HEK293 (cell line): ENCODE data around the gene N4BP2L2.

ENCODE experiments used
- EGR2 ChIP-seq: fragments of 450-650 bp; formaldehyde crosslinking; IDR thresholded peaks from 2 replicates; pipeline ENCODE4 v1.5.1; 2016; ENCODE audit warnings: low read depth, missing biosample characterization, missing genetic modification characterization
- GFI1B ChIP-seq: fragments of 450-650 bp; formaldehyde crosslinking; IDR thresholded peaks from 2 replicates; pipeline ENCODE4 v1.5.1; 2016; ENCODE audit warnings: missing biosample characterization, missing genetic modification characterization
- GLIS1 ChIP-seq: fragments of 450-650 bp; formaldehyde crosslinking; IDR thresholded peaks from 2 replicates; pipeline ENCODE4 v1.5.1; 2016; ENCODE audit warnings: missing biosample characterization, missing genetic modification characterization
- KLF1 ChIP-seq: fragments of 450-650 bp; formaldehyde crosslinking; IDR thresholded peaks from 2 replicates; pipeline ENCODE4 v1.5.1; 2016; ENCODE audit warnings: missing biosample characterization, missing genetic modification characterization
- KLF16 ChIP-seq: fragments of 450-650 bp; formaldehyde crosslinking; IDR thresholded peaks from 2 replicates; pipeline ENCODE4 v1.5.1; 2017; ENCODE audit warnings: missing biosample characterization, missing genetic modification characterization
- KLF8 ChIP-seq: fragments of 450-650 bp; formaldehyde crosslinking; IDR thresholded peaks from 2 replicates; pipeline ENCODE4 v1.5.1; 2016; ENCODE audit warnings: missing biosample characterization, missing genetic modification characterization
- OVOL3 ChIP-seq: fragments of 450-650 bp; formaldehyde crosslinking; IDR thresholded peaks from 2 replicates; pipeline ENCODE4 v1.5.1; 2016; ENCODE audit warnings: missing biosample characterization, missing genetic modification characterization
- PRDM1 ChIP-seq: fragments of 450-650 bp; formaldehyde crosslinking; IDR thresholded peaks from 2 replicates; pipeline ENCODE4; 2016; ENCODE audit warnings: missing biosample characterization, missing genetic modification characterization
- REPIN1 ChIP-seq: fragments of 450-650 bp; formaldehyde crosslinking; IDR thresholded peaks from 2 replicates; pipeline ENCODE4 v1.5.1; 2017; ENCODE audit warnings: missing biosample characterization, missing genetic modification characterization, low read depth
- SP3 ChIP-seq: fragments of 450-650 bp; formaldehyde crosslinking; IDR thresholded peaks from 2 replicates; pipeline ENCODE4 v1.5.1; 2016; ENCODE audit warnings: missing biosample characterization, missing genetic modification characterization
- WT1 ChIP-seq: fragments of 450-650 bp; formaldehyde crosslinking; IDR thresholded peaks from 2 replicates; pipeline ENCODE4 v1.5.1; 2016; ENCODE audit warnings: missing biosample characterization, missing genetic modification characterization
- ZBTB7A ChIP-seq: fragments of 450-650 bp; formaldehyde crosslinking; IDR thresholded peaks from 2 replicates; pipeline ENCODE4 v1.5.1; 2016; ENCODE audit warnings: low read depth, missing biosample characterization, missing genetic modification characterization
- ZFP3 ChIP-seq: fragments of 450-650 bp; formaldehyde crosslinking; IDR thresholded peaks from 2 replicates; pipeline ENCODE4 v1.5.1; 2016; ENCODE audit warnings: low read depth, missing biosample characterization, missing genetic modification characterization
- ZNF239 ChIP-seq: fragments of 450-650 bp; formaldehyde crosslinking; IDR thresholded peaks from 2 replicates; pipeline ENCODE4 v1.5.1; 2016; ENCODE audit warnings: missing biosample characterization, missing genetic modification characterization
- ZNF391 ChIP-seq: fragments of 450-650 bp; formaldehyde crosslinking; IDR thresholded peaks from 2 replicates; pipeline ENCODE4 v1.5.1; 2016; ENCODE audit warnings: low read depth, missing biosample characterization, missing genetic modification characterization, borderline replicate concordance
- ZNF48 ChIP-seq: fragments of 450-650 bp; formaldehyde crosslinking; IDR thresholded peaks from 2 replicates; pipeline ENCODE4 v1.5.1; 2016; ENCODE audit warnings: missing biosample characterization, missing genetic modification characterization
- ZNF626 ChIP-seq: fragments of 450-650 bp; sonication (Bioruptor Pico); formaldehyde crosslinking; IDR thresholded peaks from 2 replicates; pipeline ENCODE4 v1.5.1; 2018; ENCODE audit warnings: missing biosample characterization, missing genetic modification characterization, inconsistent platforms
- ZNF629 ChIP-seq: fragments of 450-650 bp; formaldehyde crosslinking; IDR thresholded peaks from 2 replicates; pipeline ENCODE4 v1.5.1; 2017; ENCODE audit warnings: missing biosample characterization, missing genetic modification characterization
- ZNF660 ChIP-seq: fragments of 450-650 bp; IDR thresholded peaks from 2 replicates; pipeline ENCODE4 v1.5.1; 2018; ENCODE audit warnings: missing biosample characterization, mild to moderate bottlenecking, missing genetic modification characterization
- ZNF777 ChIP-seq: fragments of 450-650 bp; formaldehyde crosslinking; IDR thresholded peaks from 2 replicates; pipeline ENCODE4 v1.5.1; 2017; ENCODE audit warnings: missing biosample characterization, missing genetic modification characterization, borderline replicate concordance
- ZSCAN23 ChIP-seq: fragments of 450-650 bp; formaldehyde crosslinking; IDR thresholded peaks from 2 replicates; pipeline ENCODE4 v1.5.1; 2016; ENCODE audit warnings: missing biosample characterization, missing genetic modification characterization
- TF ChIP-seq, protein P1 (sequence below): fragments of 450-650 bp; formaldehyde crosslinking; IDR thresholded peaks from 2 replicates; pipeline ENCODE4 v1.5.1; 2016; ENCODE audit warnings: missing biosample characterization, missing genetic modification characterization, borderline replicate concordance
- TF ChIP-seq, protein P2 (sequence below): fragments of 450-650 bp; formaldehyde crosslinking; IDR thresholded peaks from 2 replicates; pipeline ENCODE4 v1.5.1; 2016; ENCODE audit warnings: missing biosample characterization, missing genetic modification characterization
- TF ChIP-seq, protein P3 (sequence below): fragments of 450-650 bp; formaldehyde crosslinking; IDR thresholded peaks from 2 replicates; pipeline ENCODE4 v1.5.1; 2016; ENCODE audit warnings: missing biosample characterization, missing genetic modification characterization
- TF ChIP-seq, protein P4 (sequence below): fragments of 450-650 bp; formaldehyde crosslinking; IDR thresholded peaks from 2 replicates; pipeline ENCODE4 v1.5.1; 2017; ENCODE audit warnings: missing biosample characterization, missing genetic modification characterization
- TF ChIP-seq, protein P5 (sequence below): fragments of 450-650 bp; formaldehyde crosslinking; optimal IDR thresholded peaks from 2 replicates; pipeline ENCODE3; 2016; ENCODE audit warnings: missing biosample characterization, mild to moderate bottlenecking, missing genetic modification characterization

The N4BP2L2 gene

DNA sequence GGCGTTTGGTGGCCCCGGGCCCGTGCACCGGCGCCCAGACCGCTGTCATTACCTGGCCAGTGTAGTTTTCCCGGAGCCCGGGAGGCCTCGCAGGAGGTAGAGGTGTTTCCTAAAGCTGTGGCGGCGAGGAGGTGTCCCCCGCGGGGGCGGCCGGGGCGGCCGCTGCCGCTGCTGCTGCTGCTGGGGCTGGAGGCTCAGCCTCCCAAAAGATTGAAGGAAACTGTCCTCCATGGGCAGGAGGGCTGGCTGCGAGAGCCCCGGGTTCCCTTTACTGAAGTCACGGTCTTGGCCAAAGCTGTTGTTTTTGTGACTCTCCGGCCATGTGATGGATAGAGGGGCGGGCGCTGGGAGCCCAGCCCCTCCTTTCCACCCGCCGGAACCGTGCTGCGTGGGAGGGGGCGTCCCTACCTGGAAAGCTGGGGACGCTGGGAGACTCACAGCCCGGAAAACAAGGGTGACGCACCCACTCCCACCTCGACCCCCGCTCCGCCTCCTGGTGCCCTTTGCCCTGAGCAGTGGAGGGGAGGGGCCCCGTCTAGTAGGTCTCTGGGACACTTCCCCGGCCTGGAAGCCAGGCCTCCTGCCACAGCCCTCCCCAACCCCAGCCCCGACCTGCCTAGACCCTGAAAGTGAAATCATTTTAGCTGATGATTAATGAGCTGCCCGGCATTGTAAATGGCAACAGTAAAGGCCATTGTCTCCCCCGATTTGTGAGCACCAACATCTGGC is 110.6 kb downstream of the N4BP2L2 start, which contains the start of gene N4BP2L1 (continued):
- TF ChIP-seq, protein P1, sequence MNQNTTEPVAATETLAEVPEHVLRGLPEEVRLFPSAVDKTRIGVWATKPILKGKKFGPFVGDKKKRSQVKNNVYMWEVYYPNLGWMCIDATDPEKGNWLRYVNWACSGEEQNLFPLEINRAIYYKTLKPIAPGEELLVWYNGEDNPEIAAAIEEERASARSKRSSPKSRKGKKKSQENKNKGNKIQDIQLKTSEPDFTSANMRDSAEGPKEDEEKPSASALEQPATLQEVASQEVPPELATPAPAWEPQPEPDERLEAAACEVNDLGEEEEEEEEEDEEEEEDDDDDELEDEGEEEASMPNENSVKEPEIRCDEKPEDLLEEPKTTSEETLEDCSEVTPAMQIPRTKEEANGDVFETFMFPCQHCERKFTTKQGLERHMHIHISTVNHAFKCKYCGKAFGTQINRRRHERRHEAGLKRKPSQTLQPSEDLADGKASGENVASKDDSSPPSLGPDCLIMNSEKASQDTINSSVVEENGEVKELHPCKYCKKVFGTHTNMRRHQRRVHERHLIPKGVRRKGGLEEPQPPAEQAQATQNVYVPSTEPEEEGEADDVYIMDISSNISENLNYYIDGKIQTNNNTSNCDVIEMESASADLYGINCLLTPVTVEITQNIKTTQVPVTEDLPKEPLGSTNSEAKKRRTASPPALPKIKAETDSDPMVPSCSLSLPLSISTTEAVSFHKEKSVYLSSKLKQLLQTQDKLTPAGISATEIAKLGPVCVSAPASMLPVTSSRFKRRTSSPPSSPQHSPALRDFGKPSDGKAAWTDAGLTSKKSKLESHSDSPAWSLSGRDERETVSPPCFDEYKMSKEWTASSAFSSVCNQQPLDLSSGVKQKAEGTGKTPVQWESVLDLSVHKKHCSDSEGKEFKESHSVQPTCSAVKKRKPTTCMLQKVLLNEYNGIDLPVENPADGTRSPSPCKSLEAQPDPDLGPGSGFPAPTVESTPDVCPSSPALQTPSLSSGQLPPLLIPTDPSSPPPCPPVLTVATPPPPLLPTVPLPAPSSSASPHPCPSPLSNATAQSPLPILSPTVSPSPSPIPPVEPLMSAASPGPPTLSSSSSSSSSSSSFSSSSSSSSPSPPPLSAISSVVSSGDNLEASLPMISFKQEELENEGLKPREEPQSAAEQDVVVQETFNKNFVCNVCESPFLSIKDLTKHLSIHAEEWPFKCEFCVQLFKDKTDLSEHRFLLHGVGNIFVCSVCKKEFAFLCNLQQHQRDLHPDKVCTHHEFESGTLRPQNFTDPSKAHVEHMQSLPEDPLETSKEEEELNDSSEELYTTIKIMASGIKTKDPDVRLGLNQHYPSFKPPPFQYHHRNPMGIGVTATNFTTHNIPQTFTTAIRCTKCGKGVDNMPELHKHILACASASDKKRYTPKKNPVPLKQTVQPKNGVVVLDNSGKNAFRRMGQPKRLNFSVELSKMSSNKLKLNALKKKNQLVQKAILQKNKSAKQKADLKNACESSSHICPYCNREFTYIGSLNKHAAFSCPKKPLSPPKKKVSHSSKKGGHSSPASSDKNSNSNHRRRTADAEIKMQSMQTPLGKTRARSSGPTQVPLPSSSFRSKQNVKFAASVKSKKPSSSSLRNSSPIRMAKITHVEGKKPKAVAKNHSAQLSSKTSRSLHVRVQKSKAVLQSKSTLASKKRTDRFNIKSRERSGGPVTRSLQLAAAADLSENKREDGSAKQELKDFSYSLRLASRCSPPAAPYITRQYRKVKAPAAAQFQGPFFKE (tag by site-specific recombination) = no peak
- TF ChIP-seq REPIN1 (tag by site-specific recombination) = no peak
- TF ChIP-seq ZBTB7A (tag by site-specific recombination) = no peak
- no peak for TF ChIP-seq PRDM1
- no peak for TF ChIP-seq ZNF48 (tag by site-specific recombination)
- no peak for TF ChIP-seq OVOL3 (tag by site-specific recombination)
- TF ChIP-seq KLF8 = peak; percentile 55; the same call in 1 of the 2 replicates
- TF ChIP-seq ZNF626 = no peak
- TF ChIP-seq, protein P2, sequence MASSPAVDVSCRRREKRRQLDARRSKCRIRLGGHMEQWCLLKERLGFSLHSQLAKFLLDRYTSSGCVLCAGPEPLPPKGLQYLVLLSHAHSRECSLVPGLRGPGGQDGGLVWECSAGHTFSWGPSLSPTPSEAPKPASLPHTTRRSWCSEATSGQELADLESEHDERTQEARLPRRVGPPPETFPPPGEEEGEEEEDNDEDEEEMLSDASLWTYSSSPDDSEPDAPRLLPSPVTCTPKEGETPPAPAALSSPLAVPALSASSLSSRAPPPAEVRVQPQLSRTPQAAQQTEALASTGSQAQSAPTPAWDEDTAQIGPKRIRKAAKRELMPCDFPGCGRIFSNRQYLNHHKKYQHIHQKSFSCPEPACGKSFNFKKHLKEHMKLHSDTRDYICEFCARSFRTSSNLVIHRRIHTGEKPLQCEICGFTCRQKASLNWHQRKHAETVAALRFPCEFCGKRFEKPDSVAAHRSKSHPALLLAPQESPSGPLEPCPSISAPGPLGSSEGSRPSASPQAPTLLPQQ (tag by site-specific recombination) = peak; percentile 26; the same call in 1 of the 2 replicates
- TF ChIP-seq, protein P3, sequence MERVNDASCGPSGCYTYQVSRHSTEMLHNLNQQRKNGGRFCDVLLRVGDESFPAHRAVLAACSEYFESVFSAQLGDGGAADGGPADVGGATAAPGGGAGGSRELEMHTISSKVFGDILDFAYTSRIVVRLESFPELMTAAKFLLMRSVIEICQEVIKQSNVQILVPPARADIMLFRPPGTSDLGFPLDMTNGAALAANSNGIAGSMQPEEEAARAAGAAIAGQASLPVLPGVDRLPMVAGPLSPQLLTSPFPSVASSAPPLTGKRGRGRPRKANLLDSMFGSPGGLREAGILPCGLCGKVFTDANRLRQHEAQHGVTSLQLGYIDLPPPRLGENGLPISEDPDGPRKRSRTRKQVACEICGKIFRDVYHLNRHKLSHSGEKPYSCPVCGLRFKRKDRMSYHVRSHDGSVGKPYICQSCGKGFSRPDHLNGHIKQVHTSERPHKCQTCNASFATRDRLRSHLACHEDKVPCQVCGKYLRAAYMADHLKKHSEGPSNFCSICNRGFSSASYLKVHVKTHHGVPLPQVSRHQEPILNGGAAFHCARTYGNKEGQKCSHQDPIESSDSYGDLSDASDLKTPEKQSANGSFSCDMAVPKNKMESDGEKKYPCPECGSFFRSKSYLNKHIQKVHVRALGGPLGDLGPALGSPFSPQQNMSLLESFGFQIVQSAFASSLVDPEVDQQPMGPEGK = peak; percentile 88
- peak; percentile 39; the same call in 1 of the 2 replicates for TF ChIP-seq ZNF629
- no peak for TF ChIP-seq ZNF660 (tag by site-specific recombination)
- TF ChIP-seq, protein P4, sequence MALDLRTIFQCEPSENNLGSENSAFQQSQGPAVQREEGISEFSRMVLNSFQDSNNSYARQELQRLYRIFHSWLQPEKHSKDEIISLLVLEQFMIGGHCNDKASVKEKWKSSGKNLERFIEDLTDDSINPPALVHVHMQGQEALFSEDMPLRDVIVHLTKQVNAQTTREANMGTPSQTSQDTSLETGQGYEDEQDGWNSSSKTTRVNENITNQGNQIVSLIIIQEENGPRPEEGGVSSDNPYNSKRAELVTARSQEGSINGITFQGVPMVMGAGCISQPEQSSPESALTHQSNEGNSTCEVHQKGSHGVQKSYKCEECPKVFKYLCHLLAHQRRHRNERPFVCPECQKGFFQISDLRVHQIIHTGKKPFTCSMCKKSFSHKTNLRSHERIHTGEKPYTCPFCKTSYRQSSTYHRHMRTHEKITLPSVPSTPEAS (tag by site-specific recombination) = no peak
- peak; percentile 93 for TF ChIP-seq SP3
- TF ChIP-seq ZNF391 (tag by site-specific recombination) = no peak
- peak; percentile 34; the same call in 1 of the 2 replicates for TF ChIP-seq KLF1 (tag by site-specific recombination)
- TF ChIP-seq ZSCAN23 (tag by site-specific recombination) = no peak
- TF ChIP-seq EGR2 = peak; percentile 87
- TF ChIP-seq, protein P5, sequence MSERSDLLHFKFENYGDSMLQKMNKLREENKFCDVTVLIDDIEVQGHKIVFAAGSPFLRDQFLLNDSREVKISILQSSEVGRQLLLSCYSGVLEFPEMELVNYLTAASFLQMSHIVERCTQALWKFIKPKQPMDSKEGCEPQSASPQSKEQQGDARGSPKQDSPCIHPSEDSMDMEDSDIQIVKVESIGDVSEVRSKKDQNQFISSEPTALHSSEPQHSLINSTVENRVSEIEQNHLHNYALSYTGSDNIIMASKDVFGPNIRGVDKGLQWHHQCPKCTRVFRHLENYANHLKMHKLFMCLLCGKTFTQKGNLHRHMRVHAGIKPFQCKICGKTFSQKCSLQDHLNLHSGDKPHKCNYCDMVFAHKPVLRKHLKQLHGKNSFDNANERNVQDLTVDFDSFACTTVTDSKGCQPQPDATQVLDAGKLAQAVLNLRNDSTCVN (tag by site-specific recombination) = peak; percentile 37
- TF ChIP-seq ZFP3 (tag by site-specific recombination) = no peak
- TF ChIP-seq ZNF239 (tag by site-specific recombination) = no peak
- no peak; the same call in 1 of the 2 replicates for TF ChIP-seq KLF16 (tag by site-specific recombination)
- TF ChIP-seq GLIS1 (tag by site-specific recombination) = peak; percentile 52; the same call in 1 of the 2 replicates
- no peak for TF ChIP-seq GFI1B (tag by site-specific recombination)
- peak; percentile 29; the same call in 1 of the 2 replicates for TF ChIP-seq WT1 (tag by site-specific recombination)
- TF ChIP-seq ZNF777 (tag by site-specific recombination) = no peak
